Stimulated activated CD8-positive, alpha-beta memory T cell treated with anti-CD3 and anti-CD28 coated beads, Interleukin-4, amount 100 ng/mL, for 48 hours (primary cell): Measurements from ENCODE around the gene SLC66A2.

ENCODE experiments used
- DNase-seq: peaks from one replicate; pipeline ENCODE4 v3.0.0-alpha.2; 2020

The SLC66A2 gene

DNA sequence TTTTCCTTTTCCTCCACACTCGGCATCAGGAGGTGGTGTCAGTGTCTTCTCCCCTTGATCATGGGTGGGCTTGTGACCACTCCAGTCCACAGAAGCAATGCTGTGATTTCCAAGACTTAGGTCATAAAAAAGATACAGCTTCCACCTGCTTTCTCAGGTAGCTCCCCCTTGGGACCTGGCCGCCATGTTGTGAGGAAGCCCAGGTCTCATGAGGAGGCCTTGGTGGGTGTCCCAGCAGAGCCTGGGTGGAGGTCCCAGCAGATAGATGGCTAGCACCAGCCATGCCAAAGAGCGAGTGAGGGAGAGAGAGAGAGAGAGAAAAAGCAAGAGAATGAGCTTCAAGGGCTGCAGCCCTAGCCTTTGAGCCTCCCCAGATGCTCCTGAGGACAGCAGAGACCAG is 16.0 kb downstream of the SLC66A2 start:
- DNase-seq, result no peak

DNA sequence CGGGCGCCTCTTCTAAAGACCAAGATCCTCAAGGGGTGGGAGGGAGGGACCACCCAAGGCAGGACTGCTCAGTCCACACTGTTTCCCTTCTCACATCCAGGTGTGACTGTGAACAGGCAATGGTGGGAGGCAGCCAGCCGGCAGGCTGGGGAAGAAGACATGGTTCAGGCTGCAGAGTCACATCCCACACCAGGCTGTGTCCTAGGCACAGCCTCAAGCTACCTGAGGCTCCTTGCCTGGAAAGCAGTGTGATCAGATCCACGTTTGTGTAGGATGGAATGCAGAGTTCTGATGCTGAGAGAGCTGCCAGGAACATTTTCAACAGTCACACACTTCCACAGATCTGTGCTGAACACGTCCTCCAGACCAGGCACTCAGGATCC is 16.4 kb downstream of the SLC66A2 start:
- no peak for DNase-seq

DNA sequence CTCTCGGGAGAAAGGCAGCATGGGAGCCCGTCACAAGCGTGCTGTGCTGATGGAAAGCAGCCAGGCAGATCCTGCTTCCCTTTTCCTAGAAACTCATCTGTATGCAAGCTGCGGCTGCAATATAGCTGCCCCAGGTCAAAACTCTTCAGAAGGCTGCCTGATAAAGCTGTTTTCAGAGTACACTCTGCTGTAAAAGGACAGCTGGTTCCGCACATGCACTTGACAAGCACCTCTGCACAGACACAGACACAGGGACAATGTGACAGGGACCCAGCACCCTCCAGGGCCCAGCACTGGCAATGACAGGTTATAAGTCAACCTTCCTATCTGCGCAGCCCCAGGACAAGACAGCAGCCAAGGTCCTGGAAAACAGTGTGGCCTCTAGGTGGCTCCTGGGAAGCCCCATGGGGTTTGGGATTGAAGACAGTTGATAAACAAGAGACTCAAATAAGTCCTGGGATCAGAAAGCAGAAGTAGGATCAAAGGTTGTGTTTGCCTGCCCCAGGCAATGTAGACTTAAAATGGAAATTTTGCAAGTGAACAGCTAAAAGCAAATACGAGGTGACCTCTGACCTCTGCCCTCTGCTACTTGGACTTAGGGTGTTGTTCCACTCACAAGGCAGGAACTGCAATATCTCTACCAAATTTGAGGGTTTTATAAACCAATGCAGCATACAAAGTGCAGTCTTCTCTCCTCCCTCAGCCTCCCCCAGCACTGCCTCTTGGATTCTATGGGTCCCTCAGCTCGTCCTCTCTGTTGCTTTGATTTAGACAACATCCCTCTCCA is 16.9 kb downstream of the SLC66A2 start:
- no peak for DNase-seq

DNA sequence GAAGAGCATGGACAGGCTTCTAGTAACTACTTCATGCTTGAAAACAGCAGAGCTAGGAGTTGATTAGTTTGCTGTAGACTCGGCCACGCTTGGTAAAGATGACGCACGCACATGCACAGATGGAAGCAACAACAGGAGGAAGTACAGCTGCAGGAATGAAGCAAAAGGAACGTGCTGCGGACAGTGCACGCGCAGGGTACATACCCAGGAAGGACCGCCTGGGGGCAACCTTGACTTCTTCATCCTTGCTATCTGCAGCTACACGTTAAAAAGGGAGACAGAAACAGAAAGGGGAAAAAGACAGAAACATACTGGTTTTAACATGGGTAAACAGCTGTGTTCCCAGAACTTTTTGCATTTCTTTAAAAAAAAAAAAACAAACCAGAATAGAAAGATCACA is 17.7 kb downstream of the SLC66A2 start:
- no peak for DNase-seq

DNA sequence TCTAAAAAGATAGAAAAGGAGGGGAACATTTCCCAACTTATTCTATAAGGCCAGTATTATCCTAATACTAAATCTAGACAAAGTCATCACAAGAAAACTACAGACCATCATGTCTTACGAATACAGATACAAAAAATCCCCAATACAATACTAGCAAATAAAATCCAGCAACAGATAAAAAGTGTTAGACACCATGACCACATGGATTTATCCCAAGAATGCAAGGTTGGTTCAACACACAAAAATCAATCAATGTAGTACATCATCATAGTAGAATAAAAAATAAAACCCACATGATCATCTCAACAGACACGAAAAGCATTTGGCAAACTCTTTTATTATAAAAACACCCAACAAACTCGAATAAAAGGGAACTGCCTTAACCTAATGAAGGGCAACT is 18.5 kb downstream of the SLC66A2 start:
- no peak for DNase-seq

GRCh38 chr18:79931475-79931874 is 20.0 kb downstream of the SLC66A2 start:
- DNase-seq, result no peak

- DNase-seq, result no peak
Observed at GRCh38 chr18:79930020-79930642, 21.3 kb downstream of the SLC66A2 start.

DNA sequence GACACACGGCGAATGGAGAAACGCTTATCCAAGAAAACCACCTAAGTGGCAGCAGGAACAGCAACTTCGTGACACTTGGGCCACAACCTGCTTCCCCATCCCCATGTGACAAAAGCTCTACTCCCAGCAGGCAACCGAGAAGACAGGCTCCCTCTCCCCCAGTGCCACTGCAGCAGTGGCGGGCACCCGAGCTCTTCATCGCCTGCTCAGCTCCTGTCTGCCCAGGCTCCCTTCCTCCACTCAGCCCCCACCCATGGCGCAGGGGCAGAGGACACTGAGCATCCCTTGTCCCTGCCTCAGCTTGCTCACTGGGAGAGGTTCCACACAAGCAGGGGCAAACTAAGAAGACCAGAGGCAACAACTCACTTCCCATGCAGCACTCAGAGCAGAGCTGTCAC is 22.9 kb downstream of the SLC66A2 start:
- DNase-seq, result no peak

DNA sequence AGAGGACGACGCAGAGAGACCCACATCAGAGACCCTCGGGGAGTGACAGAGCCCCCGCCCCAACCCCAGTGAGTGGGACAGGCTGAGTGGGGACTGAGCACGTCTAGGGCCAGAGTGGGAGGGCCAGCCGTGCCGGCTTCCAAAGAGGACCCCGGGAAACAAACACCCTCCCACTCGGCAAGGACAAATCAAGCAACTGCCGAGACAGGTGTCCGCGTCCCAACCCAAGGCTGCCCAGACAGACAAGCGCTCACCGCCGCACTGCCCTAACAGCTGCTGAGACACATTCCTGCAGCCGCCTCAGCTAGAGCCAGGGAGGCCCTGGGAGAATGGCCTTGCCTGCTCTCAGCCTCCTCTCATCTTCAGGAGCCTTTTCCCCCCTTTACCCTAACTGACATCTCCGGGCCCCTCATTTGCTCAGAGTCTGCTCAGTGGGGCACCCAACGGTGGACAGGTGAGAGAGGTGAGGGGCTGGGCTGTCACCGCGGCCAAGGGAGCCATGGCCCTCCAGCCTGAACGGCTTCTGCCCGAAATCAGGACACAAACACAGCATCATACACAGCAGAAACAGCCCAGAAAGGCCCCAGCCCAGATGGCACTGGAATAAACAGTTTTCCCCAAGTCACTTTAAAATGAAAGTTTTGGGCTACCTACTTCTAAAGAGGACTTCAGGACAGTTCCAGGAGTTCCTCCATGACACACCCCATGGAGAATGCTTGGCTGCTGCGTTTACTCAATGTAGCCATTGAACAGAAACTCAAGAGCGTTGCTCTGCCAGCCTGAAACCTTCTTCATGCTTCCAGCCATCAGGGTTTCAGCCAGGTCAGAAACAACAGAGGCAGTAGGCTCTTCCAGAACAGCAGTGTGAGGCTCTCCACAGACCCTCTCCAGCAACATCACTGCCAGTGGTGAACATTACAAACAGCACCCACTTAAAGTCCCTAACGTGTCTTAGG is 23.6 kb downstream of the SLC66A2 start:
- peak; percentile 13 for DNase-seq

DNA sequence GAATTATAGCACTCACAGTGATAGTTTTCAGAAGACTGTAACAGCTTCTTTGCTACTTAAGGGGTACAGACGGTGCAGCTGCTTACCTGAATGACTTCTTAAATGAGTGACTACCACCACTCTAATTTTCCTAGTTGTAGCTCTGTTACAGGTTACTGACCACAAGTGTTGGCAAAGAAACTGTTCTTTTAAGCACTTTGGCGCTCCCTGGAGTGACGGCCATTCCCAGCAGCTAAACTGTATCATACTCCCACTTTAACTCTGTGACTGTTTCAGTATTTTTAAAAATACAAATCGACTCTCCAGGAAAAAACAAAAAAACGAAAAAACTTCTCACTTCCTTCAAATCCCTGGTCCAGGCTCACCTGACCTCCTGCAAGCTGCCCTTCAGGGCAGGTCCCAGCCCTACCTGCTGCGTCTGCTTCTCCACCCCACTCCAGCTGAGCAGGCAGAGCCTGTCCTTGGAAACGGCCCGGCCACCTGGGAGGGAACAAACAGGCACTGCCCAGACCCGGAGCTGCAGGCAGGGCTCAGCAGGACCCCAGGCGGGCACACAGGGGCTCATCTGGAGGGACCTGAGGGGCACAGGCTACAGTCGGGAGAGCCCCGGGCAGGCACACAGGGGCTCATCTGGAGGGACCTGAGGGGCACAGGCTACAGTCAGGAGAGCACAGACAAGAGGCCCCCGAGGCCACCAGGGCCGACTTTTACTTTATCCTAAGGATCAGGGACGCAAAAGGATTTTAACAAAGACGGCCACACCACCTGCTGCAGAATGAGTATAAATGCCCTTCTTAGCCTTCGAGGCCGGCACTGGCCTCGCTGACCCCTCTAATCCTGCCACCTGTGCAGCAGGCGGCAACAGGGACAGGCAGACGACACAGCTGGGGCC is 24.5 kb downstream of the SLC66A2 start:
- no peak for DNase-seq

GRCh38 chr18:79926306-79926705 is 25.1 kb downstream of the SLC66A2 start:
- no peak for DNase-seq

- DNase-seq, result no peak
Observed at GRCh38 chr18:79924814-79925731, 26.4 kb downstream of the SLC66A2 start.

GRCh38 chr18:79923896-79924585 is 27.4 kb downstream of the SLC66A2 start:
- DNase-seq, result no peak

GRCh38 chr18:79922971-79923411 is 28.5 kb downstream of the SLC66A2 start:
- no peak for DNase-seq

GRCh38 chr18:79921984-79922965 is 29.2 kb downstream of the SLC66A2 start:
- DNase-seq, result no peak

- DNase-seq, result peak; percentile 21
Observed at GRCh38 chr18:79919089-79919488, 32.4 kb downstream of the SLC66A2 start.

- DNase-seq, result peak; percentile 14
Observed at GRCh38 chr18:79918615-79919011, 32.8 kb downstream of the SLC66A2 start.

DNA sequence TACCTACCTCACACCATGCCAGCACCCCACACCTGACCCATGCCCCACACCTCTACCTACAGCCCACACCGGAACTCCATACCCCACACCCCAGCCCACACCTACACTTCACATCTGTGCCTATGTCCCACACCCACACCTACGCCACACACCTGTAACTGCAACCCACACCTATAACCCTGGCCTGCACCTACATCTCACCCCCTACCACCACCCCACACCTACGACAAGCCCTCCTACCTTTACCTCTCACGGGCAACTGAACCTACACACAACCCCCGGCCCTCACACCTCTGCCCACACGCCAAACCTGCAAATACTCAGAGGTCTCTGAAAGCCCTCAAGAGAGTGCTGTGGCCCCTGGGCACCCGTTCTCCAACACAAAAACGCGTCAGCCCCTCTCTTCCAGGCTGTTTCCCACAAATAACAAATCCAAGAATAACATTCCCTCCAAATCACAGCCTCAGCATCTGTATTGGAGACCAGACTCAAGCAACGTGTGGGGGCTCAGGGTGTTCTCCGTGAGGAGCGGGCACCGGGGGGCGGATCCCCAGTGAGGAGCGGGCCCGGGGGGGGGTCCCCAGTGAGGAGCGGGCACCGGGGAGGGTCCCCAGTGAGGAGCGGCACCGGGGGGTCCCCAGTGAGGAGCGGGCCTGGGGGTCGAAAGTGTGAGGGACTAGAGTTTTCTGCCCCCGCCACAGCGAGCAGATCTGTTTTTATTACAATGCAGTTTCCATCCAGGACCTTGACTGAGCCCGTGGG is 33.4 kb downstream of the SLC66A2 start:
- DNase-seq, result peak; percentile 11
